GM19463 (cell line): Measurements from ENCODE around the gene ULK4.
"Not testable (repeated sequence)": the region's sequence is repeated elsewhere in the genome, so short reads cannot be mapped to it uniquely, and the experiment has no call there.

Experiments used
- ATAC-seq: cut with Tn5 transposase; IDR thresholded peaks from one replicate; pipeline ENCODE4 v1.9.1; 2021; ENCODE audit warnings: mild to moderate bottlenecking, moderate library complexity; ENCODE audit not compliant: unreplicated experiment

Gene ULK4

DNA sequence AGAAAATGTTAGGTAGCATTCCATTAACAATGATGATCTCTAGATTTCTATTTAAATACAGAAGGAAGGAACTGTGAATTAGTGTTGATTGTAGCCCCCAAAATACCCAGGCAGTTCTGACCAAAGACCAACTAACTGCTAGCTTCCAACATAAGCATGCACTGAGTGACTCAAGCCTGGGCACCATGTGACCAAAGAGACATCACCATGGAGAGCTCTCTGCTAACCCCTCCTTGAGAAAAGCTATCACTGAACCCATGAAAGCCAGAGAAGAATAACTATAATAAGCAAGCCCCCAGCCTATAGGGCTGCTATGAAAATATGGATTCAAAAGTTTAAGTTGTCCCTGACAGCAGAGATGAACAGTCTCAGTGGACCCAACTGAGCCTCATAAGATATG, 310.2 kb downstream of the ULK4 start:
- no peak for ATAC-seq

DNA sequence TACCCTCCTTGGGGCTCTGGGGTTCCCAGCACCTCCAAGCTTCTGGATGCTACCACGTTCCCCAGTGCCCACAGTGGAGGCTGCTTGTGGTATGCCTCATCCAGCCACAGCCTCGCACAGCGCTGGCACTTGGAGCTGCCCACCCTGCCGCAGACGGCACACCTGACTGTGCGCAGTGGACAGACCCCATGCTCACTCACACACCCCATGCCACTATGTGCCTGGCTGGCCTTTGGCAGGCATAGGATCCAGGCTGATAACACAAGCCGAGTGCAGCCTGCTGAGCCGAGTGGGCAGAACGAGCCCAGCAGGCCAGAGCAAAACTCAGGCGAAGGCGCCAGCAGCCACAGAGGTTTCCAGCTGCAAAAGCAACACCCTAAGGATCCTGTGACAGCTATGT, 311.5 kb downstream of the ULK4 start:
- ATAC-seq, result no peak

- ATAC-seq, result no peak
Observed at GRCh38 chr3:41649129-41649739, 312.7 kb downstream of the ULK4 start.

GRCh38 chr3:41647730-41648129, 314.2 kb downstream of the ULK4 start:
- ATAC-seq, result not testable (repeated sequence)

GRCh38 chr3:41640076-41640475, 321.8 kb downstream of the ULK4 start:
- ATAC-seq, result no peak

GRCh38 chr3:41638381-41638780, 323.5 kb downstream of the ULK4 start:
- no peak for ATAC-seq

- no peak for ATAC-seq
Observed at GRCh38 chr3:41632700-41633099, 329.2 kb downstream of the ULK4 start.

DNA sequence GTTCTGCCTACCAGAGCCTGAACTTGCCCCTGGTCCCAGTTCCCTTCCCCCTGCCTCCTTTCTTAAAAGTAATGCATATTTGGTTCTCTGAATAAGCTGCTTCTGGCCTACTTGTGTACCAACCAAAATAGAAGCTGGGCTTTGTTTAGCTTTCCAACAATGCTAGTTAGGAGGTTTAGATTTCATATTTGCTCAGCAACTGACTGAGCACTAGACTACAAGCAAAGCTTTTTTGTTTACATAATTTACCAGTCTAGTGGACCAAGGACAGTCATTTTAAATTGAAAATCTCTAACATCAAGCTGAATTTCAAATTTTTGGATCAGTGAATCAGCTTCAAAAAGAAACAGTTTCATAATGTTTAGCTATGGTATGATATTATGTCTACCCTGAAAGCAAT, 331.2 kb downstream of the ULK4 start:
- no peak for ATAC-seq

GRCh38 chr3:41629986-41630385, 331.9 kb downstream of the ULK4 start:
- ATAC-seq, result no peak

GRCh38 chr3:41629072-41629471, 332.8 kb downstream of the ULK4 start:
- ATAC-seq, result no peak

DNA sequence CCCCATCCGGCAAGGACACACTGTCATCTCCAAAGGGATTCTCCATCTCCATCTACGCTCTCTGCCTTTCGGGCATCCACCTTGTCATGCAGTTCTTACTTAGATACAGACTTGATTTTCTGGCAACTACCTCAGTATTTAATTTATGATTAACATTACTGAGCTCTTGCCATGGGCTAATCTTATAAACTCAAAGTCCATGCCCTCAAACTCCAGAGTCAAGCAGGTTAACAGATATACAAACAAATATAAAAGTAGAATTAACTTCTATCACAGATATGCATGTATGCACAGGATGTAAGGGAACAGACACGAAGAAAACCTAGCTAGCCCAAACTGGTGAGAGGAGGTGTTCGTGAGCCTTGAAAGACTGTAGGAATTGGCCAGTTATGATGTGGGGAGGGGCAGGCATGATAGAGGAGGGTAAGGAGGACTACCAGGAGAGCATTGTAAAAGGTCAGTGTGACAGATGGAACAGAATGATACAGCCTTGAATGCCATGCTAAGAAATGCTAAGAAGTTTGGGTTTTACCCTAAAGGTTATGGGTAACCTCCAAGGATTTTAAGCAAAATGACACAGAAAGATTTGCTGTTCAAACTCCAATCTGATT, 334.3 kb downstream of the ULK4 start:
- no peak for ATAC-seq

DNA sequence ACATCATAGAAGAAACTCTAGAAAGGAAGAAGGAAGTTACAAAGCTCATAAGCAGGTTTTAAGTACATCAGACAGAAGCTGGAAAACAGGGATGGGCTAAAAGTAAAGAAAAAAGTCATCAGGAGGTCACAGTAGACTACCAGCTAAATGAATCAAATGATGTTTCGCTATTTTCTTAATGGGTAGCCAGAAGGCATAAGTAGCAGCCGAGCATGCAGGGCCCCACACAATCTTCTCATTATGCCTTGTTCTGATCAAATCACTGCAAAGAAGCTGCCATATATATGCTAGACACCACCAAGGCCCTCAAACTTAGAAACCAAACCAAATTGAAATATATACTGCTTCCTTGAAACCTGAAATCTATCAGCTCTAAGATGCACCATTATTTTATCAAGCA, 349.1 kb downstream of the ULK4 start:
- no peak for ATAC-seq

DNA sequence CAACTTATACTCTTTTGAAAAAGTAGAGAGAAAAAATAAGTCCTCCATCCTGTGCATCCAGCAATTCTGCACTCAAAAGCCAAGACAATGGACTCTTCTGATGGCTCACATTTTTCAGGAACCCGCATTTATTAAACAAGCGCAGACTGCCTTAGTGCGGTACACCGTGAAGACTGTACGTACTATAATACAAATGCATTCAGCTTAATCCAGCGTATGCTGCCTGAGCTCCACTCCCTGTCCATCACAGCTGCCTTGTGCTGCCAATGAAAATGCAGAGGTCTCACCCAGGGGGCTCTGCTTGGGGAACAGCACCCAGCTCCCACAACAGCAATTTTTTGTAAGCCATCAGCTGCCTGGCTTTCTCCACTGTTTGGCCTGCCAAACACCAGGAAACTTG, 350.9 kb downstream of the ULK4 start:
- ATAC-seq, result no peak

- ATAC-seq, result no peak
Observed at GRCh38 chr3:41608347-41608746, 353.6 kb downstream of the ULK4 start.

GRCh38 chr3:41603807-41604206, 358.1 kb downstream of the ULK4 start:
- ATAC-seq, result no peak

DNA sequence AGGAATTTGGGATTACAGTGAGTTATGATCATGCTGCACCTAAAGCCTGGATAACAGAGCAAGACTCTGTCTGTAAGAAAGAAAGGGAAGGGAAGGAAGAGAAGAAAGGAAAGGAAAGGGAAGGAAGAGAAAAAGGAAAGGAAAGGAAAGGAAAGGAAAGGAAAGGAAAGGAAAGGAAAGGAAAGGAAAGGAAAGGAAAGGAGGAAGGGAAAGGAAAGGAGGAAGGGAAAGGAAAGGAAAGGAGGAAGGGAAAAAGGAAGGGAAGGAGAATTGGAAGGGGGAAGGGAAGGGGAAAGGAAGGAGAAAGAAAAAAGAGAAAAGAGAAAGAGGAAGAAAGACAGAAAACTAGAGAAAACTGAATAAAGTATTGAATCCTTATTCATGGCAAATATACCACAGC, 359.8 kb downstream of the ULK4 start:
- ATAC-seq, result no peak

DNA sequence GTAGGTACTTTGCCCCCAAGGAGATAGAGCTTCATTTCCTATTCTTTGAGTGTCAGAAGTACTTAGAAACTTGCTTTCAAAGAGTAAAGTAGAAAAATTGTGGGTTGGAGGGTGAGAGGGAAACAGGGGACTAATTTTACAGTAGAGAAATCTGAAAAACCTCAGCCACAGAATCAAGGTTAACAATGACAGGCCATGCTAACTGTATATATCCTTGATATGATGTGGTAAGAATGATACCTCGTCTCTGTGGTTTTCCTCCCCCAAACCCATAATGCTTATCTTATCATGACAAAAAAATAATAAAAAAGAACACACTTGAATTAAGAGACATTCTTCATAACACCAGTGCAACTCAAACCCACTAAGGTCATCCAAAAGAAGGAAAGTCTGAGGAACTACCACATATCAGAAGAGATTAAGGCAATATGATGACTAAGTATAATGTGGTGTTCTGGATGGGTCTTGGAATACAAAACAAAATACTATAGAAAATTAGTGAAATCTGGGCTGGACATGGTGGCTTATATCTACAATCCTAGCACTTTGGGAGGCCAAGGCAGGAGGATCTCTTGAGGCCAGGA, 360.4 kb downstream of the ULK4 start:
- no peak for ATAC-seq

GRCh38 chr3:41600616-41601015, 361.3 kb downstream of the ULK4 start:
- ATAC-seq, result no peak

GRCh38 chr3:41599127-41599484, 362.8 kb downstream of the ULK4 start:
- ATAC-seq, result no peak

- no peak for ATAC-seq
Observed at GRCh38 chr3:41598402-41599126, 363.3 kb downstream of the ULK4 start.

DNA sequence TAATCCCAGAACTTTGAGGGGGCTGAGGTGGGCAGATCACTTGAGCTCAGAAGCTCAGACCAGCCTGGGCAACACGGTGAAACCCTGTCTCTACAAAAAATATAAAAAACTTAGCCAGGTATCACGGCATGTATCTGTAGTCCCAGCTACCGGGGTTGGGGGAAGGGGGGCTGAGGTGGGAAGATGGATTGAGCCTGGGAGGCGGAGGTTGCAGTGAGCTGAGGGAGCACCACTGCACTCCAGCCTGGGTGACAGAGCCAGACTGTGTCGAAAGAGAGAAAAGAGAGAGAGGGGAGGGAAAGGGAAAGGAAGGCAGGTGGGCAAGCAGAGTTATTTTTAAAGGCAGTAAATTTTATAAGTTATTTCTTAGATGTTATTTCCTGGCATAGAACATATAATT, 368.1 kb downstream of the ULK4 start:
- no peak for ATAC-seq
